AG10803 (cell line): ENCODE data around the gene USP7.

ENCODE experiments used
- DNase-seq: peaks from one replicate; pipeline ENCODE4 v3.0.0; 2010; ENCODE audit warnings: low read depth
- H3K4me3 ChIP-seq: 2 replicates; pipeline ENCODE4 v1.5.1; 2011; ENCODE audit warnings: mild to moderate bottlenecking, low read length, control low read depth
- TF ChIP-seq, protein P1 (sequence below): conservative IDR thresholded peaks from 2 replicates; pipeline ENCODE4 v1.5.1; 2011; ENCODE audit warnings: mild to moderate bottlenecking, low read length, control low read depth, inconsistent platforms

The USP7 gene

DNA sequence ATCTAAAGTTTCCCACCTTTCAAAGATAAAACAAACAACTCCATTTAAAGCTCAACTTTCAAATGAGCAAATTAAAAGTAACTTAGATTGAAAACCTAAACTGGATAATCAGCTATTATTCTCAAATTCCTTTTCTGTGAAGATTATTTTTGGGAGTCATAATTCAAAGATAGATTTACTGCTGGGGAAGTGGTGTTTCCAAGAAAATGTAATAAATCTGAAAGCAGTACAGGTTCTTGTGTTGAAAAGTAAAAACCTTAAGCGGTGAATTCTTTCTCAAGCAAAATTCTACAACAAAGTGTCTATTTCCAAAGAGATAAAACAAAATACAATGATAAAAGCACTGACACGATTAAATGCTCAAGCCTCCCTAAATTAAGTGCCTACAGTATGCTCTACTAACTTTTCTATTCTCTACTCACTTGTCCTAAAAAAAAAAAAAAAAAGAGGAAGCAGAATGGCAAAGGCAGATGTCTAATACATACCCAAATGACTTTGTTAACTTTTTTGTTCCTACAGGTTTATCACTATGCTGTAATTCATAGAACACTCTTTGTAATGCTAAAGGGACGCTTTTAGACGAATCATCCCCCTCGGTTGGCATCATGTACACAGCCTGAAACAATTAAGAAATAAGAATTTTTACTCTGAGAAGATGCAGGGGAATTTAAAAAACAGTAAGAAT lies 47.0 kb downstream of the USP7 start:
- no peak for DNase-seq
- TF ChIP-seq, protein P1, sequence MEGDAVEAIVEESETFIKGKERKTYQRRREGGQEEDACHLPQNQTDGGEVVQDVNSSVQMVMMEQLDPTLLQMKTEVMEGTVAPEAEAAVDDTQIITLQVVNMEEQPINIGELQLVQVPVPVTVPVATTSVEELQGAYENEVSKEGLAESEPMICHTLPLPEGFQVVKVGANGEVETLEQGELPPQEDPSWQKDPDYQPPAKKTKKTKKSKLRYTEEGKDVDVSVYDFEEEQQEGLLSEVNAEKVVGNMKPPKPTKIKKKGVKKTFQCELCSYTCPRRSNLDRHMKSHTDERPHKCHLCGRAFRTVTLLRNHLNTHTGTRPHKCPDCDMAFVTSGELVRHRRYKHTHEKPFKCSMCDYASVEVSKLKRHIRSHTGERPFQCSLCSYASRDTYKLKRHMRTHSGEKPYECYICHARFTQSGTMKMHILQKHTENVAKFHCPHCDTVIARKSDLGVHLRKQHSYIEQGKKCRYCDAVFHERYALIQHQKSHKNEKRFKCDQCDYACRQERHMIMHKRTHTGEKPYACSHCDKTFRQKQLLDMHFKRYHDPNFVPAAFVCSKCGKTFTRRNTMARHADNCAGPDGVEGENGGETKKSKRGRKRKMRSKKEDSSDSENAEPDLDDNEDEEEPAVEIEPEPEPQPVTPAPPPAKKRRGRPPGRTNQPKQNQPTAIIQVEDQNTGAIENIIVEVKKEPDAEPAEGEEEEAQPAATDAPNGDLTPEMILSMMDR: no peak
- H3K4me3 ChIP-seq: no peak overlapping the region

DNA sequence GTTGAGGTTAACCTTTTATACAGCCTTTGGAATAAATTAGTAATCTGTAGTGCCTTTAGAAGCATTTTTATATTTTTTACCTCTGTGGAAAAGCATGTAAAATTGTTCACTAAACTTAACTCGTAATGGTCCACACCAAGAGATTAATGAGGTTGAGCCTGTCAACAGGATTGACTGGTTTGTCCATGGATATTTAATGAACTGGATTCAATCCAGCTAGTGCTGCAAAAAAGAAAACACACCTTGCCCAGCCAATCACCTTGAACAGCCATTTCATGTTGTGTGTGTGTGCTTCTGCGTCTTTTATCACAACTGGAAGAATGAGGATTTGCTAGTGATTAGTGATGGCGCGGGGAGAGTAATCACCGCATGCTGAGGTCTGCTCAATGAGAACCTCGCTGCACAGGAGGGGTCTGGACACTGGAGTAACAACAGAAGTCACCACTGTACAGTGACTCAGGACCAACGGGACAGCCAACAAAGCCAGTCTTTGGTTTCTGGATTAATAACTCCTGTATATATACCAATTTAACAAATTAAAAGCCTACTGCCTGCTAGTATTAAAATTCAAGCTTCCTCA lies 47.9 kb downstream of the USP7 start:
- DNase-seq: no peak
- TF ChIP-seq, protein P1: no peak
- no peak overlapping the region for H3K4me3 ChIP-seq

DNA sequence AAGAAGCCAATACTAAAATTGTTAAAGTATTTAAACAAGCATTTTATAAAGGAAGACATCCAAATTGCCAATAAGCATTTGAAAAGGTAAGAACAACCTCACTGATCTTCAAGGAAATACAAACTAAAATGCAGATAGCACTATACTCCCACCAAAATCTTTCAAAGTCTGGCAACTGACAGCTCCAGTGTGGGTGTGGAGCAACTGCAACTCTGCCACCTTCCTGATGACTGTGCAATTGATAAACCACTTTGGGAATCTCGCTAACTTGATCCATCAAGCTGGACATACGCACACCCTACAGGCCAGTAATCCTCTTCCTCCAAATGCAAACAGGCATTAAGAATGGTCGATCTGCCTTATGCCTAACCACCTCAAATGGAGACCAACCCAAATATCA lies 49.6 kb downstream of the USP7 start:
- DNase-seq: no peak
- no peak overlapping the region for H3K4me3 ChIP-seq
- TF ChIP-seq, protein P1: no peak

DNA sequence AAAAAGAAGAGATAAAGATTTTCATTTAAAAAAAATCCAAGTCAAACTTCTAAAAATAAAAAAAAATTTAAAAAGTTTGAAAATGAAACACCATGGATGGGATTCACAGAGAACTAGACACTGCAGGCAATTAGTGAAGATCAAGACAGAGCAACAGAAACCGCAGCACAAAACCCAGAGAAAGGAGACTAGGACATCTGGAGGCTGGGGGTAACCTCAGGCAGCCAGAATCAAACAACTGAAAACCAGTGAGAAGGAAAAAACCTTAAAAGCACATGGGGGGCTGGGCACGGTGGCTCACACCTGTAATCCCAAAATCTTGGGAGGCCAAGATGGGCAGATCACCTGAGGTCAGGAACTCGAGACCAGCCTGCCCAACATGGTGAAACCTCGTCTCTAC lies 50.9 kb downstream of the USP7 start:
- no peak for DNase-seq
- TF ChIP-seq, protein P1: no peak
- H3K4me3 ChIP-seq: no peak overlapping the region

DNA sequence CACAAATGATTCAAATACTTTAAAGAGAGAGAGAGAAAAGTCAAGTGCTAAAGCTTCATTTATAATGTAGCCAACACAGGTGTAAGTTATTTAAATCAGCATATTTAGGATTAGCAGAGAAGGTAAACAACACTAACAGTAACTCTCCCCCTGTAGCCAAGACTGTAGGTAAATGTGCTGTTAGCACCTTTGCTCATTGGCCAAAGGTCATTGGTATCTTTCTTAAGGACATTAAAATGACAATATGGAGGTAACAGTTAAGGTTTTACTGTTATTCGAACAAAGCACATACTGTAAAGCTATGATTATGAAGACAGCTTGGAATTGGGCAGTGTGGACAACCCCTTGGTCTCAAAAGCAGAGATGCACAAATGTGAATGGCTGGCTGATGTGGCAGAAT lies 52.9 kb downstream of the USP7 start:
- no peak overlapping the region for H3K4me3 ChIP-seq
- no peak for DNase-seq
- TF ChIP-seq, protein P1: no peak

DNA sequence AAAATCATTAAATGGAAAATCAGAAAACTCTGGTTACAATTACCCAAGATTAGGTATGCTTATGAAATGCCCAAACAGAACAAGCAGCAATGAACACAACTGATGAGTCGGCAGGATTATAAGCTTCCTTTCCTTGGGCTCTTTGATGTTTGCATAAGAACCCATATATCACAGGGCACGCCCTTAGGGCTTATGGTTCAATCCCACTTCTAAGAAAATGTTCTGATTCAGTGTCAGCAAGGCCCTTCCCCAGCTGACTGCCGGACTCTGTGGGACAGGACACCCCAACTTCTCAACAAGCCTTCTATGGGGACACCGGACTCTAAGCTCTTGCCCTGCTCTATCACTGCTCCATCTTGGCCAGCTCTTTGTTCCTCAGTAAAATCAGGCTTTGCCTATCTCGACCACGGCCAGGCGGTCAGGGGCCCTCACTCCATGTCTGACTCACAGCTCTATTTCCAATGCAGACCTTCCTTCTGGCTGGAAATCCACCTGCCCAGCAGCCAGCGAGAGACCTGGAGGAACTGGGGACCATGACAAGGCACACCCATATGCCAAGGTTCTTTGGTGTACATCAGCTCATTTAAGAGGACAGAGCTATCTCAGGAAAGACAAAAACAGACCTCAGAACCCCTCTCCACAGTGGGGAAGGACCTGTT lies 54.8 kb downstream of the USP7 start:
- no peak for DNase-seq
- TF ChIP-seq, protein P1: no peak
- H3K4me3 ChIP-seq: no peak overlapping the region

DNA sequence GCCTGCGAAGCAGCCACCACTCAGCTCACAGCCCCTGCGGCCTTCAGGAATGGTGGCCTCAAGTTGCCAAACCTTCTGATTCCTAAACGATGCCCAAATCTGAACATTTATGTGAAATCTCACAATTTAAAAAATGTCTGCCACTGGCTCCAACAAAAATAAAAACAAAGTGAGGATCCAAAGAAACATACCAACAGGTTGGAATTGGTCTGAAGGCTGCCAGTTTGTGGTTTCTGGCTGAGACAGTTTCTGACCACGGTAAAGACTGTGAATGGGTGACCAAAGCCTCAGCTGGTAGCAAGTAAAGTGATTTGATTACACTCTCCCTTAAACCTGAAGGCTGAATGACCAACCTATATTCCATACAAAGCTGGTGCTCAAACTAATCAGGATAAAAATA lies 56.6 kb downstream of the USP7 start:
- H3K4me3 ChIP-seq: no peak overlapping the region
- peak; percentile 53 for DNase-seq
- TF ChIP-seq, protein P1: no peak
